Endothelial cell of umbilical vein (primary cell): ENCODE results near the gene CREB3L2. TPM values are rescaled to one million over a fixed set of nuclear protein-coding genes. Genes with fewer than 3 reads are reported as not detected.

Experiments
- BruUV-seq: library from RNA; stranded (reverse); fragments of 400-500 nt; replicated peaks from 2 replicates; lab custom pipeline; 2021; lab: Mats Ljungman, UMichigan
- CTCF ChIA-PET: fragments of 300-600, 350-600 bp; sonication (Branson Sonifier 250); formaldehyde crosslinking; loops from one replicate; lab custom pipeline; 2021; ENCODE audit warnings: antibody characterized with exemption, inconsistent platforms; lab: Charles Lee
- POLR2A ChIA-PET: fragments of 300-600, 350-600 bp; sonication (Branson Sonifier 250); formaldehyde crosslinking; loops from one replicate; lab custom pipeline; 2021; ENCODE audit warnings: antibody characterized with exemption, inconsistent platforms; lab: Charles Lee
- DNase-seq: peaks from one replicate; pipeline ENCODE4 v3.0.0-alpha.2; 2011; ENCODE audit warnings: low read depth, low spot score
- FAIRE-seq: peaks from 2 replicates; lab custom pipeline; 2011; peaks lifted over from hg19 to GRCh38; lab: Jason Lieb, UNC
- H2AFZ ChIP-seq: 2 replicates; pipeline ENCODE4 v1.6.0; 2012; ENCODE audit warnings: low read depth, low read length, control low read depth, inconsistent platforms
- H3K27ac ChIP-seq: 2 replicates; pipeline ENCODE4 v1.5.1; 2011; ENCODE audit warnings: low read depth, mild to moderate bottlenecking, control low read depth, low read length, moderate library complexity; ENCODE audit not compliant: insufficient read depth
- H3K27me3 ChIP-seq, 2 experiments: 2 replicates each; pipeline versions ENCODE4 v1.6.0 to v1.6.1; 2011; ENCODE audit warnings: low read length in 2 of 2, mixed read lengths in 1 of 2; ENCODE audit not compliant: control insufficient read depth in 2 of 2, insufficient read depth in 2 of 2
- H3K36me3 ChIP-seq, 2 experiments: 2 replicates in 1 of 2; 3 replicates in 1 of 2; pipeline ENCODE4 v1.5.1; 2011; ENCODE audit warnings: low read length in 2 of 2, mild to moderate bottlenecking in 1 of 2, moderate library complexity in 1 of 2; ENCODE audit not compliant: control insufficient read depth in 2 of 2, insufficient read depth in 2 of 2; ENCODE audit errors: extremely low read depth in 1 of 2
- H3K4me1 ChIP-seq: 3 replicates; pipeline ENCODE4 v1.5.1; 2011; ENCODE audit warnings: mild to moderate bottlenecking, low read length; ENCODE audit not compliant: control insufficient read depth, insufficient read depth; ENCODE audit errors: extremely low read depth
- H3K4me2 ChIP-seq: 2 replicates; pipeline ENCODE4 v1.6.1; 2011; ENCODE audit warnings: low read length, control low read depth, mixed read lengths; ENCODE audit not compliant: insufficient read depth
- H3K4me3 ChIP-seq, 3 experiments: fragments of 200-600 bp in 1 of 3; sonication (generic), shearing (Covaris generic) in 1 of 3; replicated peaks in 1 of 3; 2 replicates each; pipeline ENCODE4 v1.5.1; 2011 to 2016; ENCODE audit warnings: control low read depth in 3 of 3, low read length in 3 of 3, mild to moderate bottlenecking in 2 of 3, inconsistent platforms in 1 of 3, low read depth in 1 of 3, moderate library complexity in 1 of 3; ENCODE audit not compliant: insufficient read depth in 1 of 3
- H3K79me2 ChIP-seq: 2 replicates; pipeline ENCODE4 v1.6.0; 2012; ENCODE audit warnings: low read length, inconsistent platforms; ENCODE audit not compliant: control insufficient read depth, insufficient read depth
- H3K9ac ChIP-seq: replicated peaks from 2 replicates; pipeline ENCODE3; 2011; ENCODE audit warnings: low read length, control low read depth; ENCODE audit not compliant: insufficient read depth; ENCODE audit errors: extremely low read depth
- H3K9me1 ChIP-seq: replicated peaks from 3 replicates; pipeline ENCODE4 v1.6.0; 2011; ENCODE audit warnings: mild to moderate bottlenecking, low read length; ENCODE audit not compliant: control insufficient read depth, insufficient read depth; ENCODE audit errors: extremely low read depth
- H3K9me3 ChIP-seq: replicated peaks from 2 replicates; pipeline ENCODE4 v1.5.1; 2012; ENCODE audit warnings: low read length, inconsistent platforms; ENCODE audit not compliant: control insufficient read depth, insufficient read depth
- H4K20me1 ChIP-seq: replicated peaks from 2 replicates; pipeline ENCODE3; 2011; ENCODE audit warnings: mild to moderate bottlenecking, low read length; ENCODE audit not compliant: control insufficient read depth, insufficient read depth; ENCODE audit errors: extremely low read depth
- EZH2 ChIP-seq: IDR thresholded peaks from 2 replicates; pipeline ENCODE4 v1.6.1; 2012; ENCODE audit warnings: borderline replicate concordance, low read depth, mild to moderate bottlenecking, moderate library complexity, low read length, inconsistent platforms; ENCODE audit not compliant: severe bottlenecking
- FOS ChIP-seq: IDR thresholded peaks from 2 replicates; pipeline ENCODE4 v1.6.1; 2011; ENCODE audit warnings: mild to moderate bottlenecking, low read length, moderate library complexity, borderline replicate concordance; ENCODE audit not compliant: insufficient read depth
- GATA2 ChIP-seq: IDR thresholded peaks from 2 replicates; pipeline ENCODE4 v1.7.0; 2011; ENCODE audit warnings: low read depth, mild to moderate bottlenecking, moderate library complexity, mixed read lengths, low read length; ENCODE audit not compliant: insufficient read length, insufficient read depth
- JUN ChIP-seq: IDR thresholded peaks from 2 replicates; pipeline ENCODE4 v1.6.1; 2011; ENCODE audit warnings: borderline replicate concordance, low read depth; ENCODE audit not compliant: insufficient read length, insufficient read depth
- MYC ChIP-seq: IDR thresholded peaks from one replicate; pipeline ENCODE4 v1.6.1; 2011; ENCODE audit warnings: mild to moderate bottlenecking, low read depth, low read length
- POLR2A ChIP-seq: IDR thresholded peaks from 2 replicates; pipeline ENCODE4 v1.6.1; 2012; ENCODE audit warnings: low read depth, mild to moderate bottlenecking, control low read depth, low read length
- POLR2AphosphoS5 ChIP-seq: IDR thresholded peaks from 2 replicates; pipeline ENCODE4 v1.6.1; 2012; ENCODE audit warnings: low read depth, mild to moderate bottlenecking, control low read depth, low read length, moderate library complexity; ENCODE audit not compliant: insufficient read depth
- dilution Hi-C: fragments of 300-500 bp; cut with MboI; formaldehyde crosslinking; loops from one replicate; pipeline ENCODE4 v1.15.0; 2019; ENCODE audit warnings: low sequenced_read_pairs; ENCODE audit not compliant: extremely low pct_ligation_motif_present
- intact Hi-C: fragments of 100-400 bp; cut with micrococcal nuclease; formaldehyde crosslinking; loops from one replicate; pipeline ENCODE4 v1.10.0; 2022
- polyA plus RNA-seq, 4 experiments: library from polyadenylated mRNA; depleted of rRNA in 3 of 4; stranded (reverse) in 3 of 4; unstranded in 1 of 4; fragments of >200 nt; gene quantifications; 2 replicates each; pipeline versions ENCODE4 v1.2.1 to v1.2.3, GENCODE V29; 2011 to 2012; ENCODE audit warnings: missing spikeins in 1 of 4
- total RNA-seq: library from RNA; stranded (reverse); gene quantifications from 2 replicates; pipeline ENCODE4 v1.2.3, GENCODE V29; 2021
- TF ChIP-seq, protein P1 (sequence below): IDR thresholded peaks from 2 replicates; pipeline ENCODE4 v1.6.1; 2011; ENCODE audit not compliant: insufficient read depth, insufficient read length
- TF ChIP-seq, protein P2 (sequence below), 2 donors: IDR thresholded peaks; 1 replicate in 1 of 2; 2 replicates in 1 of 2; pipeline ENCODE4 v1.5.1; 2011; ENCODE audit warnings: low read length in 2 of 2, mild to moderate bottlenecking in 2 of 2, moderate library complexity in 2 of 2, control low read depth in 1 of 2, inconsistent platforms in 1 of 2, low read depth in 1 of 2; ENCODE audit not compliant: insufficient read depth in 1 of 2; ENCODE audit errors: extremely low read depth in 1 of 2

CREB3L2 gene
- total and polyA plus RNA-seq, 2 donors (not counting 3 experiments of a cell fraction or from before 2014, with no cell fraction given), result 32.1 to 93.4 TPM

DNA sequence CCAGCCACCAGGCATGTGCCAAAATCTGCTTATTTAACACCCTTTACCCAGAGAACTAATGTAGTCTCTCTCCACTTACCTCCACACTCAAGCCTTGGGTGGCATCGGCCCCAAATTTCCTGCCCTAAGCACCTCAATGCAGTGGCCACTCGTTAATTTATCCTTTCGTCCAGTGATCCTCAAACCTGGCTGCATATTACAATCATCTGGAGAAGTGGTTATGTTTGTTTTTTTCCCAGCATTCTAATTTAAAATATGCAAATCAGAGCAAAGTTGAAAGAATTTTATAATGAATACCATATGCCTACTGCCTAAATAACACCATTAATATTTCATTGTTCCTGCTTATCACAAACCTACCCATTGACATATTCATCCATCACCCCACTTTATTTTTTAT is 25.7 kb downstream of the CREB3L2 start:
- Histone ChIP-seq H3K27ac (no peak overlapping the region), H3K9me3 (no peaks in the 10 kb centered on the region), H3K27me3 (no peaks in the 10 kb centered on the region), H3K4me3 (no peak overlapping the region), H2AFZ (no peak overlapping the region), H3K4me2 (no peak overlapping the region), H3K9me1 (no peaks in the 10 kb centered on the region), H3K4me1 (peaks cover 22% of the 10 kb centered on the region), H3K9ac (no peak overlapping the region), H3K79me2 (peaks cover 68% of the 10 kb centered on the region), H4K20me1 (no peaks in the 10 kb centered on the region), H3K36me3 (peaks cover 0 to 2% of the 10 kb centered on the region in 2 experiments)
- intact Hi-C loops (no loop called here), dilution Hi-C loops (no loop called here)
- ChIA-PET CTCF (interaction anchor here (1.1 to 2.7 kb wide), 3 partner anchors 9 to 72 kb away, joined by 3 to 13 read pairs (median 4); no protein-coding TSS in a partner anchor), POLR2A (no interaction called here)
- no TSS peak for BruUV-seq
- no peak for DNase-seq
- no peak for TF ChIP-seq JUN
- FAIRE-seq, result no peak

DNA sequence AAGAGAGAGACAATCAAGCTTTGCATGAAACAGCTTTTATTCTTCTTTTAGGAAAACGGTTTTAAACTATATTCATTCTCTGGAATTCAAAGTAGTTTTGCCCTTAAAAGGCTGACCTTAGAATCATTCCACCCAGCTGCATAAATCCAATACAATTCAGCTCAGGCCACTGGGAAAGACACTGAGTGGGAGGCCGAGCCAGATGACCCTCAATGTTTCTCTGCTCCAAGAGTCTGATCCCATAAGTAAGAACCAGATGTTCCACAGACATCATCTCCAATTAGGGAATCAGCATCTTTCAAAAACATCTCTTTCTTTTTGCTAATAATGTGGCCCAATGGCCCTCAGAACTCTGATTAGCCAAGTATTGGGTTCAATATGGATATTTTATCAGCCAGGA is 26.1 kb downstream of the CREB3L2 start:
- Histone ChIP-seq H3K4me2 (no peak overlapping the region), H4K20me1 (no peaks in the 10 kb centered on the region), H3K9me3 (no peaks in the 10 kb centered on the region), H3K4me1 (peaks cover 21% of the 10 kb centered on the region), H3K79me2 (peaks cover 63% of the 10 kb centered on the region), H3K27ac (no peak overlapping the region), H3K27me3 (no peaks in the 10 kb centered on the region), H3K4me3 (no peak overlapping the region), H3K36me3 (peaks cover 0 to 2% of the 10 kb centered on the region in 2 experiments), H2AFZ (no peak overlapping the region), H3K9me1 (no peaks in the 10 kb centered on the region), H3K9ac (no peak overlapping the region)
- FAIRE-seq, result no peak
- DNase-seq, result no peak
- no TSS peak for BruUV-seq
- intact Hi-C loops (no loop called here), dilution Hi-C loops (no loop called here)
- no peak for TF ChIP-seq GATA2
- TF ChIP-seq, protein P1, sequence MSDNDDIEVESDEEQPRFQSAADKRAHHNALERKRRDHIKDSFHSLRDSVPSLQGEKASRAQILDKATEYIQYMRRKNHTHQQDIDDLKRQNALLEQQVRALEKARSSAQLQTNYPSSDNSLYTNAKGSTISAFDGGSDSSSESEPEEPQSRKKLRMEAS, result no peak
- no peak for TF ChIP-seq POLR2AphosphoS5
- TF ChIP-seq JUN, result no peak
- no peak for TF ChIP-seq EZH2
- TF ChIP-seq, protein P2, sequence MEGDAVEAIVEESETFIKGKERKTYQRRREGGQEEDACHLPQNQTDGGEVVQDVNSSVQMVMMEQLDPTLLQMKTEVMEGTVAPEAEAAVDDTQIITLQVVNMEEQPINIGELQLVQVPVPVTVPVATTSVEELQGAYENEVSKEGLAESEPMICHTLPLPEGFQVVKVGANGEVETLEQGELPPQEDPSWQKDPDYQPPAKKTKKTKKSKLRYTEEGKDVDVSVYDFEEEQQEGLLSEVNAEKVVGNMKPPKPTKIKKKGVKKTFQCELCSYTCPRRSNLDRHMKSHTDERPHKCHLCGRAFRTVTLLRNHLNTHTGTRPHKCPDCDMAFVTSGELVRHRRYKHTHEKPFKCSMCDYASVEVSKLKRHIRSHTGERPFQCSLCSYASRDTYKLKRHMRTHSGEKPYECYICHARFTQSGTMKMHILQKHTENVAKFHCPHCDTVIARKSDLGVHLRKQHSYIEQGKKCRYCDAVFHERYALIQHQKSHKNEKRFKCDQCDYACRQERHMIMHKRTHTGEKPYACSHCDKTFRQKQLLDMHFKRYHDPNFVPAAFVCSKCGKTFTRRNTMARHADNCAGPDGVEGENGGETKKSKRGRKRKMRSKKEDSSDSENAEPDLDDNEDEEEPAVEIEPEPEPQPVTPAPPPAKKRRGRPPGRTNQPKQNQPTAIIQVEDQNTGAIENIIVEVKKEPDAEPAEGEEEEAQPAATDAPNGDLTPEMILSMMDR (IDR thresholded peaks at IDR 0.05; ENCODE audit: extremely low read depth in 1 of 2, insufficient read depth in 1 of 2, low read depth in 1 of 2, low read length in 2 of 2), result no peak
- no peak for TF ChIP-seq POLR2A
- TF ChIP-seq FOS, result no peak
- TF ChIP-seq MYC, result no peak
- POLR2A ChIA-PET, result no interaction called here
- CTCF ChIA-PET, result interaction anchor here (1.1 to 1.6 kb wide), 2 partner anchors 17 to 72 kb away, joined by 3 to 4 read pairs; no protein-coding TSS in a partner anchor
